Endothelial cell of umbilical vein (primary cell): ENCODE results near the gene DDX51. TPM values are rescaled to one million over a fixed set of nuclear protein-coding genes. Genes with fewer than 3 reads are reported as not detected.

ENCODE experiments used
- BruUV-seq: library from RNA; stranded (reverse); fragments of 400-500 nt; replicated peaks from 2 replicates; lab custom pipeline; 2021; lab: Mats Ljungman, UMichigan
- CTCF ChIA-PET: fragments of 300-600, 350-600 bp; sonication (Branson Sonifier 250); formaldehyde crosslinking; loops from one replicate; lab custom pipeline; 2021; ENCODE audit warnings: antibody characterized with exemption, inconsistent platforms; lab: Charles Lee
- POLR2A ChIA-PET: fragments of 300-600, 350-600 bp; sonication (Branson Sonifier 250); formaldehyde crosslinking; loops from one replicate; lab custom pipeline; 2021; ENCODE audit warnings: antibody characterized with exemption, inconsistent platforms; lab: Charles Lee
- DNase-seq: peaks from one replicate; pipeline ENCODE4 v3.0.0-alpha.2; 2011; ENCODE audit warnings: low read depth, low spot score
- FAIRE-seq: peaks from 2 replicates; lab custom pipeline; 2011; peaks lifted over from hg19 to GRCh38; lab: Jason Lieb, UNC
- H2AFZ ChIP-seq: 2 replicates; pipeline ENCODE4 v1.6.0; 2012; ENCODE audit warnings: low read depth, low read length, control low read depth, inconsistent platforms
- H3K27ac ChIP-seq: 2 replicates; pipeline ENCODE4 v1.5.1; 2011; ENCODE audit warnings: low read depth, mild to moderate bottlenecking, control low read depth, low read length, moderate library complexity; ENCODE audit not compliant: insufficient read depth
- H3K27me3 ChIP-seq, 2 experiments: 2 replicates each; pipeline versions ENCODE4 v1.6.0 to v1.6.1; 2011; ENCODE audit warnings: low read length in 2 of 2, mixed read lengths in 1 of 2; ENCODE audit not compliant: control insufficient read depth in 2 of 2, insufficient read depth in 2 of 2
- H3K36me3 ChIP-seq, 2 experiments: 2 replicates in 1 of 2; 3 replicates in 1 of 2; pipeline ENCODE4 v1.5.1; 2011; ENCODE audit warnings: low read length in 2 of 2, mild to moderate bottlenecking in 1 of 2, moderate library complexity in 1 of 2; ENCODE audit not compliant: control insufficient read depth in 2 of 2, insufficient read depth in 2 of 2; ENCODE audit errors: extremely low read depth in 1 of 2
- H3K4me1 ChIP-seq: 3 replicates; pipeline ENCODE4 v1.5.1; 2011; ENCODE audit warnings: mild to moderate bottlenecking, low read length; ENCODE audit not compliant: control insufficient read depth, insufficient read depth; ENCODE audit errors: extremely low read depth
- H3K4me2 ChIP-seq: 2 replicates; pipeline ENCODE4 v1.6.1; 2011; ENCODE audit warnings: low read length, control low read depth, mixed read lengths; ENCODE audit not compliant: insufficient read depth
- H3K4me3 ChIP-seq, 3 experiments: fragments of 200-600 bp in 1 of 3; sonication (generic), shearing (Covaris generic) in 1 of 3; replicated peaks in 1 of 3; 2 replicates each; pipeline ENCODE4 v1.5.1; 2011 to 2016; ENCODE audit warnings: control low read depth in 3 of 3, low read length in 3 of 3, mild to moderate bottlenecking in 2 of 3, inconsistent platforms in 1 of 3, low read depth in 1 of 3, moderate library complexity in 1 of 3; ENCODE audit not compliant: insufficient read depth in 1 of 3
- H3K79me2 ChIP-seq: 2 replicates; pipeline ENCODE4 v1.6.0; 2012; ENCODE audit warnings: low read length, inconsistent platforms; ENCODE audit not compliant: control insufficient read depth, insufficient read depth
- H3K9ac ChIP-seq: replicated peaks from 2 replicates; pipeline ENCODE3; 2011; ENCODE audit warnings: low read length, control low read depth; ENCODE audit not compliant: insufficient read depth; ENCODE audit errors: extremely low read depth
- H3K9me1 ChIP-seq: replicated peaks from 3 replicates; pipeline ENCODE4 v1.6.0; 2011; ENCODE audit warnings: mild to moderate bottlenecking, low read length; ENCODE audit not compliant: control insufficient read depth, insufficient read depth; ENCODE audit errors: extremely low read depth
- H3K9me3 ChIP-seq: replicated peaks from 2 replicates; pipeline ENCODE4 v1.5.1; 2012; ENCODE audit warnings: low read length, inconsistent platforms; ENCODE audit not compliant: control insufficient read depth, insufficient read depth
- H4K20me1 ChIP-seq: replicated peaks from 2 replicates; pipeline ENCODE3; 2011; ENCODE audit warnings: mild to moderate bottlenecking, low read length; ENCODE audit not compliant: control insufficient read depth, insufficient read depth; ENCODE audit errors: extremely low read depth
- CTCF ChIP-seq, 2 donors: IDR thresholded peaks; 1 replicate in 1 of 2; 2 replicates in 1 of 2; pipeline ENCODE4 v1.5.1; 2011; ENCODE audit warnings: low read length in 2 of 2, mild to moderate bottlenecking in 2 of 2, moderate library complexity in 2 of 2, control low read depth in 1 of 2, inconsistent platforms in 1 of 2, low read depth in 1 of 2; ENCODE audit not compliant: insufficient read depth in 1 of 2; ENCODE audit errors: extremely low read depth in 1 of 2
- EZH2 ChIP-seq: IDR thresholded peaks from 2 replicates; pipeline ENCODE4 v1.6.1; 2012; ENCODE audit warnings: borderline replicate concordance, low read depth, mild to moderate bottlenecking, moderate library complexity, low read length, inconsistent platforms; ENCODE audit not compliant: severe bottlenecking
- FOS ChIP-seq: IDR thresholded peaks from 2 replicates; pipeline ENCODE4 v1.6.1; 2011; ENCODE audit warnings: mild to moderate bottlenecking, low read length, moderate library complexity, borderline replicate concordance; ENCODE audit not compliant: insufficient read depth
- GATA2 ChIP-seq: IDR thresholded peaks from 2 replicates; pipeline ENCODE4 v1.7.0; 2011; ENCODE audit warnings: low read depth, mild to moderate bottlenecking, moderate library complexity, mixed read lengths, low read length; ENCODE audit not compliant: insufficient read length, insufficient read depth
- JUN ChIP-seq: IDR thresholded peaks from 2 replicates; pipeline ENCODE4 v1.6.1; 2011; ENCODE audit warnings: borderline replicate concordance, low read depth; ENCODE audit not compliant: insufficient read length, insufficient read depth
- MAX ChIP-seq: IDR thresholded peaks from 2 replicates; pipeline ENCODE4 v1.6.1; 2011; ENCODE audit not compliant: insufficient read depth, insufficient read length
- MYC ChIP-seq: IDR thresholded peaks from one replicate; pipeline ENCODE4 v1.6.1; 2011; ENCODE audit warnings: mild to moderate bottlenecking, low read depth, low read length
- POLR2A ChIP-seq: IDR thresholded peaks from 2 replicates; pipeline ENCODE4 v1.6.1; 2012; ENCODE audit warnings: low read depth, mild to moderate bottlenecking, control low read depth, low read length
- POLR2AphosphoS5 ChIP-seq: IDR thresholded peaks from 2 replicates; pipeline ENCODE4 v1.6.1; 2012; ENCODE audit warnings: low read depth, mild to moderate bottlenecking, control low read depth, low read length, moderate library complexity; ENCODE audit not compliant: insufficient read depth
- dilution Hi-C: fragments of 300-500 bp; cut with MboI; formaldehyde crosslinking; loops from one replicate; pipeline ENCODE4 v1.15.0; 2019; ENCODE audit warnings: low sequenced_read_pairs; ENCODE audit not compliant: extremely low pct_ligation_motif_present
- intact Hi-C: fragments of 100-400 bp; cut with micrococcal nuclease; formaldehyde crosslinking; loops from one replicate; pipeline ENCODE4 v1.10.0; 2022
- polyA plus RNA-seq, 4 experiments: library from polyadenylated mRNA; depleted of rRNA in 3 of 4; stranded (reverse) in 3 of 4; unstranded in 1 of 4; fragments of >200 nt; gene quantifications; 2 replicates each; pipeline versions ENCODE4 v1.2.1 to v1.2.3, GENCODE V29; 2011 to 2012; ENCODE audit warnings: missing spikeins in 1 of 4
- total RNA-seq: library from RNA; stranded (reverse); gene quantifications from 2 replicates; pipeline ENCODE4 v1.2.3, GENCODE V29; 2021

The DDX51 gene
- total and polyA plus RNA-seq, 2 donors (not counting 3 experiments of a cell fraction or from before 2014, with no cell fraction given) = 11.4 to 23.5 TPM

GRCh38 chr12:132132609-132133430, 11.3 kb downstream of the DDX51 start:
- Histone ChIP-seq H3K36me3 (no peaks in the 10 kb centered on the region), H3K9ac (no peak overlapping the region), H3K9me3 (no peaks in the 10 kb centered on the region), H3K27me3 (no peaks in the 10 kb centered on the region), H3K79me2 (no peaks in the 10 kb centered on the region), H3K4me3 (no peak overlapping the region), H3K9me1 (no peaks in the 10 kb centered on the region), H3K4me2 (no peak overlapping the region), H3K4me1 (no peaks in the 10 kb centered on the region), H4K20me1 (no peaks in the 10 kb centered on the region), H2AFZ (no peak overlapping the region), H3K27ac (no peak overlapping the region)
- FAIRE-seq = no peak
- CTCF ChIA-PET = no interaction called here
- TF ChIP-seq FOS (no peak), MAX (no peak), POLR2AphosphoS5 (no peak), JUN (no peak), EZH2 (no peak), CTCF (IDR thresholded peaks at IDR 0.05; ENCODE audit: extremely low read depth in 1 of 2, insufficient read depth in 1 of 2, low read depth in 1 of 2, low read length in 2 of 2) (no peak), POLR2A (no peak), MYC (no peak), GATA2 (no peak)
- POLR2A ChIA-PET = no interaction called here
- dilution Hi-C loops = no loop called here
- no TSS peak for BruUV-seq
- intact Hi-C loops = no loop called here
- no peak for DNase-seq
